ENCODE data around the gene SREK1.
"Not testable (repeated sequence)": the region's sequence is repeated elsewhere in the genome, so short reads cannot be mapped to it uniquely, and the experiment has no call there.

Gene SREK1, protein sequence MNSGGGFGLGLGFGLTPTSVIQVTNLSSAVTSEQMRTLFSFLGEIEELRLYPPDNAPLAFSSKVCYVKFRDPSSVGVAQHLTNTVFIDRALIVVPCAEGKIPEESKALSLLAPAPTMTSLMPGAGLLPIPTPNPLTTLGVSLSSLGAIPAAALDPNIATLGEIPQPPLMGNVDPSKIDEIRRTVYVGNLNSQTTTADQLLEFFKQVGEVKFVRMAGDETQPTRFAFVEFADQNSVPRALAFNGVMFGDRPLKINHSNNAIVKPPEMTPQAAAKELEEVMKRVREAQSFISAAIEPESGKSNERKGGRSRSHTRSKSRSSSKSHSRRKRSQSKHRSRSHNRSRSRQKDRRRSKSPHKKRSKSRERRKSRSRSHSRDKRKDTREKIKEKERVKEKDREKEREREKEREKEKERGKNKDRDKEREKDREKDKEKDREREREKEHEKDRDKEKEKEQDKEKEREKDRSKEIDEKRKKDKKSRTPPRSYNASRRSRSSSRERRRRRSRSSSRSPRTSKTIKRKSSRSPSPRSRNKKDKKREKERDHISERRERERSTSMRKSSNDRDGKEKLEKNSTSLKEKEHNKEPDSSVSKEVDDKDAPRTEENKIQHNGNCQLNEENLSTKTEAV

DNA sequence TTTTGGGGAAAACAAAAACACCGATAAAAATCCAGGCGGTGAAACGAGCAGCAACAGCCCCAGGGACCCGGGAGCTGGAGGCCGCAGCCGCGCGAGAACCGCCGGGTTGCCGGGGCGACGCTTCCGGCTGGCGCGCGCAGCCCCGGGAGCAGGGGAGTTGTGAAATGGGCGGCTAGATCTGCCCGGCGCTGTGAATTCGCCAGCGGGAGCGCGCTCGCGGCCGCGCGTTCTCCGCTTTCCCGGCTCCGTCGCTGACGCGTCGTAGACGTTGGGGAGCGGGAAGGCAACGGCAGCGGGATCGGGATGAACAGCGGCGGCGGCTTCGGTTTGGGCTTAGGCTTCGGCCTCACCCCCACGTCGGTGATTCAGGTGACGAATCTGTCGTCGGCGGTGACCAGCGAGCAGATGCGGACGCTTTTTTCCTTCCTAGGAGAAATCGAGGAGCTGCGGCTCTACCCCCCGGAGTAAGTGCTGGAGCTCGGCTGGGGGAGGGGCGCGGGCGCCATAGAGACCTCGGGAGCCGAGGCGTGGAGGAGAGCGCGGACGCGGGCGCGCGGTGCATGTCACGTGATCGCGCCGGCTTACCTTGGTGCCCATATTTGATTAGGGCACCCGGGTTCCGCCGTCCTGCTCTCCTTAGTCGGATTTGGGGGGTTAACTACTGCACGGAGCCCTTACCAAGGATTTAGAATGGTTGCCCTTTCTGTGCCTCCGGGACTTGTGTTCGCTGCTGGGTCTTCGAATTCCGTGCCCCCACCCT lies at the start of gene SREK1:
Gene SREK1, plus strand, starts transcription at position 227 of the 760 bp plus-strand sequence. Its CDS starts 77 bp downstream, at position 304.
- peak; percentile 95 for DNase-seq (ENCODE audit: low read depth)

DNA sequence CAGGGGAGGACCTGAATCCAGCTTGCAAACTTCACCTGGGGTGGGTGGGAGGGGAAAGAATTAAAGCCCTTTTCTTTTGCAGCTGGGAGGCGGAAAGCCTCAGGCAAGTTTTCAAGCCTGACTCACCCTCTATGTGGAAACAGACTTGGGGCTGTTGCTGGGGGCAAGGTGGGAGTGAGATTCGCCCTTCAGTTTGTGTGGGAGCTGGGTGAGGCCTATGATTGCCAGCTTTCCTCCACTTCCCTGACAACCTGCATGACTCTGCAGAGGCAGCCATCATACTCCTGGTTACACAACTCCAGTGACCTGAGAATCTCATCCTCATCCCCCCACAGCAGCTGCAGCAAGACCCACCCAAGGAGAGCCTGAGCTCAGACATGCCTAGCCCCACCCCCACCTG lies 43.2 kb upstream of the SREK1 start:
- DNase-seq (ENCODE audit: low read depth), result no peak

DNA sequence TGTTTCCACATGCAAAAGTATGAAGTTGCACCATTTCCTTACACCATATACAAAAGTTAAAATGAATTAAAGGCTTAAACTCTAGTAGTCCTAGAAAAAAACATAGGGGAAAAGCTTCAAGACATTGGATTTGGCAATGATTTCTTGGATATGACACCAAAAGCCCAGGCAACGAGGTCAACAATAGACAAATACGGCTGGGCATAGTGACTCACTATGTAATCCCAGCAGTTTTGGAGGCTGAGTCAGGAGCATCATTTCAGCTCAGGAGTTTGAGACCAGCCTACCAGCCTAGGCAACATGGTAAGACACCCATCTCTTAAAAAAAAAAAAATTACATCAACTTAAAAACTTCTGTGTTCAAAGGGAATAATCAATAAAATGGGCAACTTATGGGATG lies 30.9 kb upstream of the SREK1 start:
- peak; percentile 39 for DNase-seq (ENCODE audit: low read depth)

DNA sequence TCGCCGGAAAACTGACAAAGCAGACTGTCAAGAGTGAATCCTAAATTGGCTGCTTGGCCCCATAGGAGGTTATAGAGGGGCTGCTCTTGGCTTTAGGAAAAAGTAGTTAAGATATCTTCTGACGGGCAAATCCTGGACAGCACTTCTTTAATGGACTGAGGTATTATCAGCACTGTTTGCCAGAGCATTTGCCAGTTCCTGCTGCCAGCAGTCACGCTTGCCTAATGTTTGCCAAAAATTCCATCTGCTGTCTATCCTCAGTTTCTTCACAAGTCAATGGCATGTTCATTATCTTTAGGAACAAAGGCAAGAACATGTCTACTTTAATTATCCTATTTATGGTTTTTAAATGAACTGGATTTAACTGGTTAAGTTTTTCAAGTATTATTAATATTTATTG lies 25.8 kb upstream of the SREK1 start:
- no peak for DNase-seq (ENCODE audit: low read depth)

DNA sequence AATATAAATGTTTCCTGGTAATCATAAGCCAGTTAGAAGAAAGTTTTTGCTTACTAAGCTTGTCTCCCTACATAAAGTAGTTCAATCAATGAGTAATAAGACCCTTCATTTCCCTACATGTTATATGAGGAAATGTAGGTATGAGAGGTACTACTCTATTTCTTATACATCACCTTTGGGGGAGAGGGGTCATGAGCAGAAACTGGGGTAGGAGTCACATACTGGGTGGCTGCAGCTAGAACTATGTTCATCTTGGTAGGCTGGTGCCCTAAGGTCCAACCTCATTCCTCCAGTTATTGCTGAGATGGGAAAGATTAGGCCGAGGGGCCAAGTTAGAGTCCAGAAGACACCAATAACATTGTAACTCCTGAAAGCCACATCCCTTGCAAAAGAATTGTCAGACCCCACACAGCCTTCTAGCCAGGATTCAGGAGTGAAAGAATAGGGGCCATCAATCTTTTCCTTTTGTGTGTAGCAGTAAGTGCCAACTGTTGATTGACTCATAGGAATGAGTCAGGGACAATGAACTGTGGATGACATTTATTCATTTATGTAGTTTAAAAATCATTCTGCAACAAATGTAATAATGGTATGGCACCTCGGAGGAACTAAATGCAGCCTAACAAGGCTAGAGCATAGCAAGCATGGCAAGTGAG lies 21.6 kb upstream of the SREK1 start:
- no peak for DNase-seq (ENCODE audit: low read depth)

DNA sequence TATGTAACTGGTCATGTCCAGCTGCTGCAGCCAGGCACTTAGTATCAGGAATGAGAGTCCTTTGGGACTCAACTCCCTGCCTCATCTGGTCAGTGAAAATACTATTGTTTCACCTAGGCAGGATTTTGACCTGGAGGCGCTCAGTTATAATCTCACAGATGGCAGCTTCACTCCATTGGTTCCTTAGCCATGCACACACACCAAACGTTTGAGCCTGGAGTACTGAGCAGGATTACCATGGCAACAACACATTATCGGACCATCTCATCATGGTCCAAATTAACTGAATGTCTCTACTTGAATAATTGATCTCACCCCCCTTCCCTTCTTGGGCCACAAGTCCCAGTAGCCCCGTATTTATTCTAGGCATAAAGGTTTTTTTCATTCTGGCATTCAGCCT lies 15.0 kb upstream of the SREK1 start:
- DNase-seq (ENCODE audit: low read depth), result no peak

DNA sequence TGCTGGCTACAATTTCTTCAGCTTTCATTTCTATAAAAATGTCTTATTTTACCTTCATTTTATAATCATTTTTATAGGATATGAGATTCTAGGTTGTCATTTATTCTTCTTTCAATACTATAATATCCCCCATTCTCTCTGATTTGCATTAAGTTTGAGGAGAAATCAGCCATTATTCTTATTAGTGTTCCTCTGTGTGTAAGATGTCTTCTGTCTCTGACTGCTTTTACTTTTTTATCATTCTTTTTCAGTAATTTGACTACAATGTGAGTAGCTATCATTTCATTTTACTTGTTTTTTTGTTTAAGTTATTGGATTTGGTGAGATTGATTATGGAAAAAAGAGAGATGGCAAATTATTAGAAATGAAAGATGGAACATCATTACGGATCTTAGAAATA lies 13.6 kb upstream of the SREK1 start:
- no peak for DNase-seq (ENCODE audit: low read depth)

DNA sequence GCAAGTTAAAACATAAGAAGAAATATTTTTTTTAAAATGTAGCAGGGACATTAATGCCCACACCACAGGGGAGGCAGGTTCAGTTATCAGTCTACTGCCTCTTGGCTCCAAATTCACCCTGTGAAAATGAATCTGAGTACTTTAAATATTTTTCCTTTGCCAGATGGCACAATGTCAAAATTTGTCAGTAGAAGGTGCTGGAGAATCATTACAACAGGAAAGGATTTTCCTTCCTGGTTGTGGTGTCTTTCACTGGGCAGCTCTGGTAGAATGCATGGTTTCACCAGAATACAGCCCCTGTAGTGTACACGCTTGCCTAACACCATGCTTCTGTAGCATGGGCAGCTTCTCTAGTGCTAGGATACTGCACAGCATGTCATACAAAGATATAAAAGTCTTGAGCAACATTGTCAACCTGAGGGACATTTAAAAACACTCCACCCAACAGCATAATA lies 9.7 kb upstream of the SREK1 start:
- no peak for DNase-seq (ENCODE audit: low read depth)

DNA sequence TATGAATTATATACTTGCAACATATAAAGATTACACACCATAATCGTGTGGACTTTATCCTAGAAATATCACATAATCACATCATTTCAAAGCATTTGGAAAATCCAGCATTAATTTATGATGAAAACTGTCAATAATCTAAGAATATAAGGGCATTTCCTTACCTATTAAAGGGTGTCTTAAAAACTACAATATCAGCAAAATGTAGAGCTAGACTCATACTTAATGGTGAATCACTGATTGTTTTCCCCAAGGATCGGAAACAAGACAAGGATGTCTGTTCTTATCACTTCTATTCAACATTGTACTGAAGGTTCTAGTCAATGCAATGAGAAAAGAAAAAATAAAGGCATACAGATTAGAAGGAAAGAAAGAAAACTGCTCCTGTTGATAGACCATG lies 8.0 kb upstream of the SREK1 start:
- DNase-seq (ENCODE audit: low read depth), result no peak

DNA sequence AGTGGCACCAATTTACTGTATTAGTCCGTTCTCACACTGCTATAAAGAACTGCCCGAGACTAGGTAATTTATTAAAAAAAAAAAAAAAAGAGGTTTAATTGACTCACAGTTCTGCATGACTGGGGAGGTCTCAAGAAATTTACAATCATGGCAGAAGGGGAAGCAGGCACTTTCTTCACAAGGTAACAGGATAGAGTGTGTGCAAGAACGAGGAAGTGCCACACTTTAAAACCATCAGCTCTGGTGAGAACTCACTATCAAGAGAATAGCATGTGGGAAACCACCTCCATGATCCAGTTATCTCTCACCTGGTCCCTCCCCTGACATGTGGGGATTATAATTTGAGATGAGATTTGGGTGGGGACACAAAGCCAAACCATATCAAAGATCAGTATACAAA lies 7.2 kb upstream of the SREK1 start:
- not testable (repeated sequence) for DNase-seq (ENCODE audit: low read depth)

DNA sequence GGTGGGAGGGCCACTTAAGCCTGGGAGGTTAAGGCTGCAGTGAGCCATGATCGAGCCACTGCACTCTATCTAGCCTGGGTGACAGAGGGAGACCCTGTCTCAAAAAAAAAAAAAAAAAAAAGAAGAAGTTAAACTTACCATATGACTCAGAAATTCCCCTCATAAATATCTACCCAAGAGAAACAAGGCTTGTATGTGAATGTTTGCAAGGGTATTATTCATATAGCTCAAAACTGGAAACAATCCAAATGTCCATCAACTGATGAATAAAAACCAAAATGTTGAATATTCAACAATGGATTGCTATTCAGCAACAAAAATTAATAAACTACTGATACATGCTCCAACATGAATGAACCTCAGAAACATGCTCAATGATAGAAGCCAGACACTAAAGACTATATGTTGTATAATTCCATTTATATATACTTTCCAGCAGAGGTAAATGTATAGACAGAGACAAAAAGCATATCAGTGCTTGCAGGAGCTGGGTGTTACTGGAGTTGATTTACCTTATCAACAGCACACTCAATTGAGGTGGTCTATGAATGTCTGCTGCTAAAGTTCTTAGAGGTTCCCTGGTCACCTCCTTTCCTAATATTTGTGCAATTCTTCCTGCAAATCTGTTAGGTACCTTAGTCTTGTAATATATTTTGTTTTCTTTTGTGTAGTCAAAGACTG lies 5.3 kb upstream of the SREK1 start:
- DNase-seq (ENCODE audit: low read depth), result no peak

DNA sequence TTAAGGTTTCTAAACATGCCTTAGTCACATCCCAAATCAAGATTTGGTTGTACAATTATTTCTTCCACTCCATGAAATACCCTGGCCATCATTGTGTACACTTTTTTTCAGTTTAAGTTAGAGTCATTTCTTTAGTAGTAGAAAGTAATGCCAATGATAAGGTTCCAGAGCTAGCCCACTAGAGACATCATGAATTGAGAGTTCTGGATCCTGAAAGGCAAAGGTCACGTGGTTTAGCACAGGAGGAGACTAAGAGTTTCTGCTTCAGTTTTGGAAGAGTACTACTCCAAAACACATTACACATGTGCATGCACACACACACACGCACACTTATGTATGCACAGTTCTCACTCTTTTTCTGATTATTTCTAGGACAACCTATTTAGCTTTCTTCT lies 4.8 kb upstream of the SREK1 start:
- DNase-seq (ENCODE audit: low read depth), result no peak

DNA sequence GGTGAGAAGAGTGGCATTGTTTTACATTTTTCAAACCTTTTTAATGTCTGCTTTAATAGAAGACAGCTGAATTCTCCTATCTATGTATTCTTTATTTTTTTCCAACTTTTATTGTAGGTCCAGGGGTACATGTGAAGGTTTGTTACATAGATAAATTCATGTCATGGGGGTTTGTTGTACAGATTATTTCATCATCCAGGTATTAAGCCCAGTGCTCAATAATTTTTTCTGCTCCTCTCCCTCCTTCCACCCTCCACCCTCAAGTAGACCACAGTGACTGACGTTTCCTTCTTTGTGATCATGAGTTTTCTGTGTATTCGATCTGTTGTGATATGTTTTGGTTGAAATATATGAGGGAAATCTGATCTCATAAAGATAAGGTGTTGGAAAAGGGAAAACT lies 1.7 kb upstream of the SREK1 start:
- no peak for DNase-seq (ENCODE audit: low read depth)

DNA sequence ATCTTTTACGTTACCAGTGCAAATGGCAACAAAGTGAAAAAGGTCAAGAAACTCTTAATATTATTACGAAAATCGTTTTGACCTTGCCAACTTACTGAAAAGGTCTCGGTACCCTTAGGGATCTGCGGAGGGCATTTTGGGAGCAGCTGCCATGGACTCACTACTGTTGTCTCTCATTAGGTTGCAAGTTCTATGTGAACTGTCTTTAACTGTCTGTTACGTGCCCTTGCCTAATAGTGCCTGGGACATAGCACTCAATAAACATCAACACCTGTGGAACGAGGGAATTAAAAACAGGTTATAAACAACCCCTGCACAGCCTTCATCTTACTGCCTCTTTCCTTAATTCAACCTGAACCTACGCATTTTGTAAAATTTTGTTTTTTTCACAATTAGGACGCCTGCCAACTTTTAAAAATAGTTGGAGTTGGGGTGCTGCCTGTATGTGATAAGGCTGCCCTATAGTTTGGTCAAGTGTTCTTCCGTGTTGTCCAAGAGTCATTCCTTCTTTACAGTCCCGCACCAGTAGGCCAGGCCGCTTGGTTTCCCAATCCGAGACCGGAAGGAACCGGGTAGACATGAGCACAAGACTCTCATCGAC lies 527 bp upstream of the SREK1 start:
- no peak for DNase-seq (ENCODE audit: low read depth)

DNA sequence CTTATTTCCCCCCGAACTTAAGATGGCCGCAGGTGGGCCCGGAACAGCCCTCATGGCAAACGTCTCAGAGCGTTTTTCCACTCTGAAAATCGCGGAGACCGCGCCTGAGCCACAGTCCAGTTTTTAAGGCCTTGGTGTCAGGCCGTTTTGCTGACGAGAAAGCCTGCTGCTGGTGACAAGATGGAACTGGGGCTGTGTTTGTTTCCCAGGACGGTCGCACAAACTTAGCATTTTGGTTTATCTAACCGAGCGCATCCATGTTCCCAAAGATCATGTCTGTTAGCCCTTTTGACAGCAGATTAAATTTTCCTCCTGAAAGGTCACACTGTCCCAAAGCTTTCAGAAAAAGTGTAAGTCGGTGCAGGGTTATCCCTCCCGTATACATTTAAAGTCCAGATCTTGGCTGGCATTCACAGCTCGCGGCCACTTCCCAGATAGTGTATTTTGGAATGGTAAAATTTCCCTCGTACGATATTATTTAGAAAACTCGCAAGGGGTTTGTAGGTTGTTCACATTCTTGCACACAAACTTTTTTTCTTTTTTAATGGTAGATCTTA lies 812 bp downstream of the SREK1 start:
- DNase-seq (ENCODE audit: low read depth), result no peak

DNA sequence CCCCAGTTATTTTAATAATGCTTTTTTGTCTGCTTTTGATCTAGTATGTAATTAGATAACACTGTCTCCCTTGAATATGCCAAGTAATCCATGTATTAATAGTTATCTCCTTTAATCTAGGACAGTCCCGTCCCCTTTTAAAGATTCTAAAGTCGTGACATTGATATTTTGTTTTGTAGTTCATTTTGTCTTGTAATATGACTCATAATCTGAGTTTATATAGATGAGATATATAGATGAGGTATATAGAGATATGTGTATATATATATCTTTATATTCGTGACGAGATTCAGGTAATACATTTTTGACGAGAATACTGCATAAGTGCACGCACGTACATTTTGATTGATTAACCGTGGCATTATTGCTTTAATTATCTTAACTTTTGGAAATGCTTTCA lies 1.6 kb downstream of the SREK1 start:
- no peak for DNase-seq (ENCODE audit: low read depth)

DNA sequence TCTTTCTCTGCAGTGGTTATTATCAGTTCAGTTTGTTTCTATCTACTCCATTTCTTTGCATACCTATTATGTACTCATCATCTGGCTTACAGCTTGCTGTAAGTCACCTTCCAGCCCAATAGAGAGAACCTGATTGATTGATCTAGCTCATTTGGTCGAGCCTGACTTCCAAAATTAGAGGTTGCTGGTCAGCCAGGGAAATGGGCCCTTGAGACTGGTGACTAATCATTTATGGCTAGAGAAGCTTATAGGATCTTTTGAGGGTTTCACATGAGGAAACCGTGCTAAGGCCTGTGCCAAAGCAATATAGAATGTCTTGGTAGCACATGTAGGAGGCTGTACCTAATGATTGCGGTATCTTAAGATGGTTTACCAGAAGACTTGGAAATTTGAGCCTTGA lies 5.8 kb downstream of the SREK1 start:
- no peak for DNase-seq (ENCODE audit: low read depth)

DNA sequence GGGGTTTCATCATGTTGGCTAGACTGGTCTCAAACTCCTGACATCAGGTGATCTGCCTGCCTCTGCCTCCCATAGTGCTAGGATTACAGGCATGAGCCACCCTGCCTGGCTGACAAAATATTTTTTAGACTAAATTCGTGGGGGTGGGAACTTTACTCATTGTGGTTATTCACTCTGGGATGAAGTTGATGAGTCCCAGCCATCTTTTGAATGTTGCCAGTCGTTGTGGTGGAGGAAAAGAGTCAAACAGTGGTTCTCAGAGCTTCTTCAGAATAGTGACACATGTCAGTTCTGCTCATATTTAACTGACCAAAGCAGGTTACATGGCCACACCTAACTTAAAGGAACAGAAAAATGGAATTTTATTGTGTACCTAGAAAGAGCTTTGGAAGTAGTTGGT lies 6.9 kb downstream of the SREK1 start:
- DNase-seq (ENCODE audit: low read depth), result no peak

DNA sequence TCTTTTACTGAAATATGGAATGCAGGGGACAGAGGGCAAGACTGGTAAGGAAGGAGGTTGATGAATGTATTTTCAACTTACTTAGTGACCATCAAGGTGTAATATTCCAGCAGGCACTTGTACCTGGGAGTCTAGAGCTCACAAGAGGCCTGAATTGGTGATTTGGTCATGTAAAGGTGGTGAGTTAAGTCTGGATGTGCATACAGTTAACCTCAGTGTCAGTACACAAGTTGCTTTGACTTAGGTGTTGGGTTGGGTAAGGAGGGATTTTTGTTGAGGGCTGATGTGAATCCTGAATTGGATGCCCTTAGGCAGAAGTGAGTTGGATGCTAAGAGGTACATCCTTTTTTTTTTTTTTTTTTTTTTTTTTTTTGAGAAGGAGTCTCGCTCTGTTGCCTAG lies 7.4 kb downstream of the SREK1 start:
- DNase-seq (ENCODE audit: low read depth), result no peak

DNA sequence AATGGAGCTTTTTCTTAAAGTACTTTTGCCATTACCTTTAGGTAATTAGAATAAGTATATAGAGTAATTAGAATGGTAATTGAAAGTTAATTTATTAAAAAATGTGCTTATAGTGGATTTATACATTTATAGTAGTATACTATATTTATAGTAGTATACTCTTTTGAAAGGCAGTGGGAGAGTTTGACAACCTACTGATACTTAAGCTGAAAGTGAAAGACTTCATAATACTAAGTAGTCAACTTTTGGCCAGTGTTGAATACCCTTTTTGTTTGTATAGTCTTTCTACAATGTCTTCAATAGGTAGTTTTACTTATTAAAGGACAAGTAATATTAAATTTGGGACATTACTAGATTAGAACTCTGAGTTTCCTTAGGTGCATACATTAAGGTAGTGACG lies 12.9 kb downstream of the SREK1 start:
- DNase-seq (ENCODE audit: low read depth), result no peak

DNA sequence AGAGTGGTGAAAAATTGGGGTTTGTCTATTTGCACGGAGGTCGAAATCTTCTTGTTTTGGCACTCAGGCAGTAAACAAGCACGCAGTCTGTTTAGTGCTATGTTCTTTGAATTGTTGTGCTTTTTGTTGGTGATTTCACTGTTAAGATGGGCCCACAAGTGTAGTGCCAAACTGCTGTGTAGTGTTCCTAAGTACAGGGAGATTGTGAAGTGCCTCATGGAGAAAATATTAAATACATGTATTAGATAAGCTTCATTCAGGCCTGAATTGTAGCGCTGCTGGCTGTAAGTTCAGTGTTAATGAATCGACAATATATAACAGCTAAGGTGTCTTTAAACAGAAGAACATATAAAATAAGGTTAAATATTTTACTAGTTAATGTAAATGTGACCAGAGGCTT lies 17.3 kb downstream of the SREK1 start:
- DNase-seq (ENCODE audit: low read depth), result no peak
